ENCODE data around the gene MYH15.
A peak's percentile ranks its signal among the peaks of the same experiment; 100 is the strongest.

Gene MYH15

DNA sequence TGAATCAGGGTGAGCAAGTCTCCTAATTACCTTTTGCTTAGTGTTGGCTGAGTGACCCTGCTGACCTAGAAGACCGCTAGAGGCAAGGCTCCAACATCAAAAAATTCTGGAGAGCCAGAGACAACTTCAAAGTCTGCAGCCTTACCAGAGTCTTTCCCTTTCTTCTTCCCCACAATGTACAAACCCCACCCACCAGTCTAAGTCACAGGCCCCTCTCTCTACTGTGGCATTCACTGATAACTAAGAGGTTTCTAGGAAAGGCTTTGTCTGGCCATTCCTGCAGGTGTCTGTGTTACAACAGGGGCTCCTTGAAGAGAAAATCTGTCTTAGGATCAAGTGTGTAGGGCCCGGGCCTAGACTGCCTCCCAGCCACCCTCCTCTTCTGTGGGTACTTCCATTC is 525 bp downstream of the MYH15 start:
- FAIRE-seq (no peak), DNase-seq (ENCODE audit: low spot score) (no peak)

DNA sequence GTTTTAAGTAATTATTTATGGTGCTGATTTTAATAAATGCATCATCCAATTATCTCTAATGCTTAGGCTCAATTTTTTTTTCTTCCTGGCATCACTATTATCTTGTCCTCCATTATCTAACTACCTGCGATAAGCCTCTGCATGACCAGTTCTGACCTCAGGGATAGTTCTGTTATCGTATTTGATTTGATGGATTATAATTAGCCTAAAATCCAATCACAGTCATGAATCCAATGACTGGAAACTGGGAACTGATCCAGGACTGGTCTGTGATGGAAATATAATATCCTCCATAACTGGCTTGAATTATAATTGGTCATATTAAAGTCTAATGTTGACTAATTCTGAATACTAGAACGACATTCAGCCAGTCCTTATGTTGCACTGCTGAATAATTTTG is 1.1 kb downstream of the MYH15 start:
- FAIRE-seq (no peak), DNase-seq (ENCODE audit: low spot score) (no peak)

DNA sequence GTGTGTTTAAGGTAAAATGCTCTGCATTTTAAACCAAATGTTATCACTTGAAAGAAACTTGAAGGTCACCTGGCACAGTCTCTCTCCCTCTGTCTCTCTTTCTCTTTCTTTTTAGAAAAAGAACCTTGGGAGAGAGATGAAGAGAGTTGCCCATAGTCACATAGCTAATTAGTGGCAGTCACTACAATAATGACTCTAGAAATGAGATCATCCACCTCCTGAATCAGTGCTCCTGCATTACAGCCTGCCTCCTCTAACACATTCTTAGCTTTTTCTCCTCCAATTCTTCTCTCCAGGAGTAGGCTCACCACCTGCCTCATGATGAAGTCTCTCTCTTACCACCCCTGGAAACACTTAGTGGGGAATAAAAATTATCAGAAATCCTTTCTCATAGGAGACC is 2.5 kb downstream of the MYH15 start:
- FAIRE-seq: no peak
- no peak for DNase-seq (ENCODE audit: low spot score)

GRCh38 chr3:108505811-108506210 is 4.6 kb downstream of the MYH15 start:
- DNase-seq (ENCODE audit: low spot score): no peak
- FAIRE-seq: no peak

DNA sequence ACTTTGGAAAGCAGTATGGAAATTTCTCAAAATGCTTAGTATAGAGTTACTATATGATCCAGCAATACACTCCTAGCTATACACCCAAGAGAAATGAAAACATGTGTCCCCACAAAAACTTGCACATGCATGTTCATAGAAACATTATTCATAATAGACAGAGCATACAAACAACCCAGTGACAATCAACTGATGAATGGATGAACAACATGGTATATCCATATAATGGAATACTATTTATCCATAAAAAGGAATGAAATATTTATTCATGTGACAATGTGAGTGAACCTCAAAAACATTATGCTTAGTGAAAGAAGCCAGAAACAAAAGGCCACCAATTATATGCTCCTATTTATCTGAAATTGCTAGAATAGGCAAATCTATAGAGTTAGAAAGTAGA is 6.7 kb downstream of the MYH15 start:
- FAIRE-seq: no peak
- DNase-seq (ENCODE audit: low spot score): no peak

GRCh38 chr3:108501535-108501934 is 8.9 kb downstream of the MYH15 start:
- DNase-seq (ENCODE audit: low spot score) (no peak), FAIRE-seq (no peak)

DNA sequence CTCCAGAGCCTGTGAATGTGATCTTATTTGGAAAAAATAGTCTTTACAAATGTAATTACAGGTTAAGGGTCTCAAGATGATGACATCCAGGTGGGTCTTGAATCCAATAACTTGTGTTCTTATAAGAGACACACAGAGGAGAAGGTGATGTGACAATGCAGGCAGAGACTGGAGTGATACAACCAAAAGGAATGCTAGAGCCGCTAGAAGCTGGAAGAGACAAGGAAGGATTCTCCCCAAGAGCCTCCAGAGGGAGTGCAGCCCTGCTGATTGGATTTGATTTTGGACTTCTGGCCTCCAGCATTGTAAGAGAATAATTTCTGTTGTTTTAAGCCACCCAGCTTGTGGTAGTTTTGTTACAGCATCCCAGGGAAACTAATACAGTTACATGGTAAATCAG is 9.7 kb downstream of the MYH15 start:
- DNase-seq (ENCODE audit: low spot score) (no peak), FAIRE-seq (no peak)

DNA sequence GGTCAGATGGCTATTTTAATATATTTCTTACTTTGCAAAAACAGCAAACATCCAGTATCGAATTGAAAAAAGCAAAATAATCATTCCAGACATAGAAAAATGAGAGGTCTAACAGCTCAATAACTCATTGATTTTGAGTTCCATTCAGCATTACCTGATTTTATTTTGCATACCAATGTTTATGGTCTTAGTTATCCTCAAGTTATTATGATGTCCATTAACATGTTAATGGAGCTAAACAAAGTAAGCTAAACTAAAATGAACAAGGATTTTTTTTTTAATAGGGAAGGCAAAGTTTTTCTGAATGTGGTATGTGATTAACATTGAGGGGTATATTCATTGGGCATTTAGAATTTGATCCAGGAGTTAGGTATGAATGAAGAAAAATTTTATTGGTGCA is 13.1 kb downstream of the MYH15 start:
- FAIRE-seq (no peak), DNase-seq (ENCODE audit: low spot score) (no peak)

DNA sequence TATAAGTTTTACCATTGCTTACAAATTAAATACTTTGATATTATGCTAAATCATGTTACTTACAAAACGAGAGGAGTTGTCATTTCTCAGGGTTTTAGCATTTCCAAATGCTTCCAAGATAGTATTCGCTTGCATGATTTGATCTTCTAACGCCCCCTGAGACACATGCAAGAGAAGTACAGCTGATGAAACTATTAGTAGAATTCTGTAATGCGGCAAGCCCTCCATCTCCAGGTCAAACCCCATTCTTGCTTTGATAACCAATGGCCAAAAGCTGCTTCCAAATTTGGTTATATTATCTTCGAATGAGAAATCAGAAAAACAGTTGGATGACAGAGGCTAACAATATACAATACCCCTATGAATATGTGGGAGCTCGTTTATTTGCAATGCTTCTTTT is 14.7 kb downstream of the MYH15 start:
- FAIRE-seq (no peak), DNase-seq (ENCODE audit: low spot score) (no peak)

- no peak for DNase-seq (ENCODE audit: low spot score)
- FAIRE-seq: no peak
Observed at GRCh38 chr3:108494906-108495531, 15.4 kb downstream of the MYH15 start.

DNA sequence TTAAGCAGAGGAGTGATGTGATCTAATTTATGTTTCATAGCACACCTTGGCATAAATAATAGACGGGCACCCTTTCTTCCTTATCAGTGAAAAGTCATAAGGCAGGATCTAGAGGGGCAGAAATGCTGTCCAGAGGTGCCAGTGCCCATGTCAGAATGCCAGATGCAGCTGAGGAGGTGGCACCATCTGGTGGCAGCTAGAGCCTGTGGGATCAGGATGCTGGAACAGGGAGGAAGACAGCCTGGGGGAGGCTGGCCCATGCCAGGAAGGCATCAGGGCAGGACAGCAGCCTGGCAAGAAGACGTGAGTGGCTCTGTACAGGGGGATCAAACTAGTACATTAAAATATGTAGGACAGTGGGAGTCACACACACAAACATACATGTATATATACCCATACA is 16.5 kb downstream of the MYH15 start:
- DNase-seq (ENCODE audit: low spot score) (no peak), FAIRE-seq (no peak)

GRCh38 chr3:108491456-108491855 is 18.9 kb downstream of the MYH15 start:
- DNase-seq (ENCODE audit: low spot score): no peak
- no peak for FAIRE-seq

DNA sequence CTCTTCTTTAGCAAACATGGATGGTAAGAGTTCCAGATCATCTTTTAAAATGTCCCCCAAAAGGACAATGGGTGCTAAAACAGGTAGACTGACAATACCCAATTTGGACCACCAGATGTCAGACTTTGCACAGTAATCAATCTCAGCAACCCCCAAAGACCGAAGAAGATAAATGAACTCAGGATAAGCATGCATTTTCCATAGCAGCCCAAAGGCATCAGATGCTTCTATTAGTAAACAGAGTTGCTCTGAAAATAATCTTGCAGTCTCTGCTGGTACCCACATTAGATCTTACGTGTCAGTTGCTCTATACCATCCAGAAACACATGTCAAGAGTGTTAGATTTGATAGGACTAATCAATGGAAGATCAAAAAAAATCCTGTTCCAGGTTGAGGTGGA is 20.6 kb downstream of the MYH15 start:
- DNase-seq (ENCODE audit: low spot score): peak; percentile 38

DNA sequence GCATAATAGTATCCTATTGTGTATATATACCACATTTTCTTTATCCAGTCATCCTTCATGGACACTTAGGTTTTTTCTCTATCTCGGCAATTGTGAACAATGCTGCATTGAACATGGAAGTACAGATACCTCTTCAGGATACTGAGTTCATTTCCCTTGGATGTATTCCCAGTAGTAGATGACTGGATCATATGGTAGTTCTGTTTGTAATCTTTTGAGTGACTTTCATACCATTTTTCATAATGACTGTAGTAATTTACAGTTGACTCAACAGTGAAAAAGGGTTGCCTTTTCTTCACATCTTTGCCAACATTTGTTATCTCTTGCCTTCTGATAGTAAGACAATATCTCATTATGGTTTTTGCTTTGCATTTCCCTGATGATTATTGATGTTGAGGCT is 21.8 kb downstream of the MYH15 start:
- FAIRE-seq: no peak
- DNase-seq (ENCODE audit: low spot score): no peak

More for the DNA sequence above, 20.6 kb downstream of the MYH15 start:
- peak; percentile 4 for FAIRE-seq

DNA sequence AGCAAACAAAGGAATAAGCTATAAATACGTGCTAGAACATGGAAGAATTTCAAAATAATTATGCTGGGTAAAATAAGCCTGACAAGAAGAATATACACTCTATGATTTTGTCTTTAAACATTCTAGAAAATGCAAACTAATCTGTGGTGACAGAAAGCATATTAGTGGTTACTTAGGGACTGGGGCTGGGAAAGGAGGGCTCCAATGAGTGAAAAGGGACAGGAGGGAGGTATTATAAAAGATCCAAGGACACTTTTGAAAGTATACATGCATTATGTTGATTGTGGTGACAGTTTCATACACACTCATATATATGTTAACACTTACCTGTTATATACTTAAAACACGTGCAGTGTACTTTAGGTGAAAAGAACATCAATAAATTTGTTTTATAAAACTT is 23.0 kb downstream of the MYH15 start:
- FAIRE-seq: no peak

DNA sequence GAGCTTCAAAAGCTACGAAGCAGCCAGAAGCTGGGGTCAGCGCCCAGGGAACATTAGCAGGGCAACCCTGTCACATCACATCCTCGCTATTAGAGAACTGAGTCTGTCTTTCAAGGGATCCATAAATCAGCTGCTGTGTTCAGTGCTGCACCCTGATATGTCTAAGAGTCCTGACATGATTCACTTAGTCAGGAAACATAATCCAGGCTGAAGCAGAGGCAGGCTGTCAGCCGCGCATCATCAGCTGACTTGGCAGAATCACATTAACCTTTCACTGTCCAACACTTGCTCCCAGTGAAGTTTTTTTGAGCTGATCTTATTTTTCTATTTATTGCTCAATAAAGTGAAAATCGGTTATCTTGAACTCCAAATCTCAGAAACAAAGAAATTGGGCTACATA is 23.5 kb downstream of the MYH15 start:
- DNase-seq (ENCODE audit: low spot score) (no peak), FAIRE-seq (no peak)

More for the DNA sequence above, 23.0 kb downstream of the MYH15 start:
- DNase-seq (ENCODE audit: low spot score): no peak

DNA sequence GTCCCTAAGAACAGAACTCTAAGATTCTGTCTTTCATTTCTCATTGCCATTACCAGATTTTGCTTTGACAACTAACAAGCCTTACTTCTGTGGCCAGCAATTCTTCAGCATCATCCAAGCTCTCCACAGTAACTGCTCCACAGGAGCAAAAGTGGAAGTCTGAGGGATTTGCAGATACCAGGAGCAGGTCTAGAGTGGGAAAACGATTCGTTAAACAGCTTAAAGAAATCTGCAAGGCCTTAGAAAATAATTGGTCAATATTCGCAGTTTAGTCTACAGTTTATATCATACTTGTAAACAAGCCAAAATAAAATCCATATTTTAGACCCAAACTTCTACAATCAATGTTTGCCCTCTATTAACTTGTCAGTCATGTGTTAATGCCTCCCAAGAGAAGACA is 24.1 kb downstream of the MYH15 start:
- DNase-seq (ENCODE audit: low spot score) (no peak), FAIRE-seq (no peak)

DNA sequence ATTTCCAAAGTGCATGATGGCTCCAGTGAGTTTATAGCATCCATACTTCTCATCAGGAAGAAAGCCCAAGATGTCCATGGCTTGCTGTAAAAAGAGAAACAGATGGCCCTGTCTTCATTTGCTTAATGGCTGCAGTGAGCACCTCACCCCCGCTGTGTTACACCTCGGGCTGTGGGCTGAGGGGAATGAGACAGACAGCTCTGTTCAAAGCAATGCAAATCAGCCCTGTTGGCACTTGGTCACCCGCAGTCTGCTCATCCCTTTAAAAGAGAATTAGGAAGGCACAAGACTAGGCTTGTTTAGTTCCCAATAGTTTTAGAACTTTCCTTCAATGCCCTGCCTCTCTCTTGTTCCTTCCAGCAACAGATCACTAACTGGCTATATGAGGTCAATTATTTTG is 25.2 kb downstream of the MYH15 start:
- FAIRE-seq (no peak), DNase-seq (ENCODE audit: low spot score) (no peak)

DNA sequence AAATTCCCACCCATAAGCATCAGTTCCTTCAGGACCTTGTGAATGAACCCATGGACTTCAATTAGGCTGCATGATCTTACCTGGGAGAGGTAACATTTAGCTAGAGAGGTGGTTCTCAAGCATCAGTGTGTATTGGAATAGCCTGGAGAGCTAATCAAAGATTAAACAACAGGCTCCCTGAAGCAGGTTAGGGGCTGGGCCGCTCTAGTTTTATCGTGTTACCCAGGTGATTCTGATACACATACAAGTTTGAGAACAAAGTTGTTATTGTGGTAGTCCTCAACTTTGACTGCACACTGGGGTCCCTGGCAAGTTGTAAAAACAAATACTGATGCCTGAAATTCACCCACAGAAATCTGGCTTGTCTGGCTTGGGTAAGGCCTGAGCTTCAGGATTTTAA is 31.2 kb downstream of the MYH15 start:
- DNase-seq (ENCODE audit: low spot score) (no peak), FAIRE-seq (no peak)

DNA sequence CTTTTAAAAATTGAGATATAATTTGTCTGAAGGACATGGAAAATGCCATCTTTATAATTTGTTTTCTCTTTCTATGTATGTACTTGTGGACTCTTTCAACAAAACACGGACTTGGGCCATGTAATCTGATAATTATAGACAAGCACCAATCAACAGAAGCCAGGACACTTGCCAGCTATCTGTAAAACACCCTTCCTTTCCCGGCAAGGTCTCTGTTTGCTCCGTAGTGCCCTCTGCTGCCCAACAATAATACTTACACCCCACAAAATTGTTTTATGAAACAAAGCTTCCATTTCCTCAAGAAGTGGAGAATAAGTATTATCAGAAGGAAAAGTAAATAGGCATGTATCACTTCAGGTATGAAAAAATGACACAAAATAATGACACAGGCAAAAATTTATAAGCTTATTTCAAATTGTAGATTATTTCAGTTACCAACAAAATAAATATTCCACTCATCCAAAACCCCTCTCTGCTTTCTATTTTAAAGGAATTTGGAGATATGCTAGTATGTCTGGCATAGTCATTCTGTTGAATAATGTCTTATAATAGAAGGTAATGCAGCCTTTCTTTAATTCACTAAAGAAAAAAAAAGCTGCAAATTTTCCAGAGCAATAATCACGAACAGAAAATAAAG is 32.8 kb downstream of the MYH15 start:
- FAIRE-seq (peak; percentile 83), DNase-seq (ENCODE audit: low spot score) (peak; percentile 49)

DNA sequence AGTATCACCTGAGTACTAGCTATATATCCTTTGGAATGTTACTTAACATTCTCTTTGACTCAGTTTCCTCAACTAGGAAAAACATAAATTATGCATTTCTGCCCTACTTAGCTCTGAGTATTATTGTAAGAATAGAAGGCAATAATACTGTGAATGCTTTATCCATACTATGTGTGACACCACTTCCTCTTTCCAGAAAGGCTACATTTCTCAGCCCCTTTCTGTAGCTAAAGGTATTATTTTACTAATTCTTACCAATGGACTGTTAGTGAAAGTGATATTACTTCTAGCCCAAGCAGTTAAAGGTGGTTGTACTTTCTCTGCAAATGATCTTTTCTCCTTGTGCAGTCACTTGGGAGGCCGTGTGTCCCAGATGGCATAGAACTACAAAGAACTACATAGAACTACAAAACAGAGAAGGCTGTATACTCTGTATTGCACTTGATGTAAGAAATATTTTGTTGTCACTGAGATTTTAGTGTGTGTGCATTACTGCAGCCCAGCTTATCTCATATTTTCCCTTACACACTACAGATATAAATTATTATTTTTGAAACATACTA is 35.1 kb downstream of the MYH15 start:
- FAIRE-seq (no peak), DNase-seq (ENCODE audit: low spot score) (no peak)

GRCh38 chr3:108474581-108474980 is 35.8 kb downstream of the MYH15 start:
- FAIRE-seq: no peak
- DNase-seq (ENCODE audit: low spot score): no peak

DNA sequence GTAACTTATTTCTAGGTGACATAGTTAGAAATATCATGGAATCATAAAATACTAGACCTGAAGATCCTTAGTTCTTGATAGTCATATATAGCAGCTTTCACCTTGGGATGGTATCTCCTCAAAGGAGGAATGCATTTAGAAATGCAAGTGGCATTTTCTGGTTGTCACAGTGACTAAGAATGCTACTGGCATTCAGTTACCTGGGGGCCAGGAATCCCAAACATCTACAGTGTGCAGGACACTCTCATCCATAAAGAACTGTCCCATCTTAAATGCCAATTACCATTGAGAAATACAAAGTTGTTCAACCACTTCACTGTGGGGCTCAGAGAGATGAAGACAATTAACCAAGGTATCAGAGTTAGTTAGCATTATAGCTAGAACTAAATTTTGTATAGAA is 36.7 kb downstream of the MYH15 start:
- FAIRE-seq (no peak), DNase-seq (ENCODE audit: low spot score) (no peak)
